Tibial artery (tissue), 4 donors: ENCODE results near the gene INPP5B.
"Not testable (repeated sequence)": the region's sequence is repeated elsewhere in the genome, so short reads cannot be mapped to it uniquely, and the experiment has no call there.

Experiments used
- DNase-seq, 2 donors: peaks; one replicate each; pipeline ENCODE4 v3.0.0-alpha.2; 2019
- H3K27ac ChIP-seq, 2 donors: fragments of 200-600 bp; sonication (generic) in 1 of 2; 1 replicate in 1 of 2; 2 replicates in 1 of 2; pipeline ENCODE4 v1.5.1; 2018 to 2019; ENCODE audit warnings: mild to moderate bottlenecking in 1 of 2
- H3K27me3 ChIP-seq, 2 donors: fragments of 200-600 bp; sonication (generic) in 1 of 2; one replicate each; pipeline versions ENCODE4 v1.5.1 to v1.6.0; 2016 to 2019
- H3K36me3 ChIP-seq, 3 donors: fragments of 200-600 bp; sonication (generic) in 2 of 3; one replicate each; pipeline ENCODE4 v1.5.1; 2016 to 2019; ENCODE audit warnings: mild to moderate bottlenecking in 2 of 3
- H3K4me1 ChIP-seq, 4 donors: fragments of 200-600 bp; sonication (generic) in 2 of 4; 1 replicate in 3 of 4; 2 replicates in 1 of 4; pipeline ENCODE4 v1.5.1; 2016 to 2019
- H3K4me3 ChIP-seq, 2 donors: fragments of 200-600 bp; sonication (generic) in 1 of 2; 1 replicate in 1 of 2; 2 replicates in 1 of 2; pipeline ENCODE4 v1.5.1; 2018 to 2019; ENCODE audit warnings: mild to moderate bottlenecking in 2 of 2
- H3K9me3 ChIP-seq, 3 donors: fragments of 200-600 bp; sonication (generic) in 1 of 3; one replicate each; pipeline ENCODE4 v1.5.1; 2016 to 2019
- CTCF ChIP-seq, 2 experiments: fragments of 200-600 bp in 1 of 2; fragments of 450-650 bp in 1 of 2; IDR thresholded peaks; one replicate each; pipeline ENCODE4 v1.5.1; 2017 to 2019; ENCODE audit warnings: antibody characterized with exemption in 2 of 2, mild to moderate bottlenecking in 1 of 2, moderate library complexity in 1 of 2
- intact Hi-C: fragments of 100-400 bp; cut with DNase I; formaldehyde crosslinking; loops from one replicate; pipeline ENCODE4 v1.15.0; 2023; ENCODE audit warnings: low total_unique reads

Gene INPP5B

GRCh38 chr1:37983546-37983945 is 36.7 kb upstream of the INPP5B start:
- Histone ChIP-seq H3K4me1 (peaks cover 0 to 9% (median 3%) of the 10 kb centered on the region in 4 donors), H3K4me3 (no peak overlapping the region), H3K27me3 (no peaks in the 10 kb centered on the region), H3K36me3 (peaks cover 83 to 91% (median 86%) of the 10 kb centered on the region in 3 donors), H3K27ac (no peak overlapping the region), H3K9me3 (no peaks in the 10 kb centered on the region)
- DNase-seq: no peak
- no peak for TF ChIP-seq CTCF (IDR thresholded peaks at IDR 0.05)
- intact Hi-C loops: no loop called here

GRCh38 chr1:37978541-37978940 is 31.7 kb upstream of the INPP5B start:
- H3K36me3 ChIP-seq: peaks cover 85 to 100% (median 94%) of the 10 kb centered on the region in 3 donors
- no peak overlapping the region for H3K27ac ChIP-seq
- TF ChIP-seq CTCF (IDR thresholded peaks at IDR 0.05): no peak
- H3K27me3 ChIP-seq: no peaks in the 10 kb centered on the region
- no peak for DNase-seq
- intact Hi-C loops: loop anchor here (10.0 kb wide), 1 partner anchor 94 kb away; no protein-coding TSS in a partner anchor
- H3K9me3 ChIP-seq: no peaks in the 10 kb centered on the region
- no peak overlapping the region for H3K4me3 ChIP-seq
- no peaks in the 10 kb centered on the region for H3K4me1 ChIP-seq

- H3K9me3 ChIP-seq, H3K27ac ChIP-seq, H3K4me3 ChIP-seq, H3K4me1 ChIP-seq, H3K27me3 ChIP-seq, DNase-seq: not testable (repeated sequence)
- intact Hi-C loops: loop anchor here (10.0 kb wide), 1 partner anchor 90 kb away; no protein-coding TSS in a partner anchor
- H3K36me3 ChIP-seq: peaks cover 69 to 87% (median 72%) of the 10 kb centered on the region in 3 donors
- TF ChIP-seq CTCF (IDR thresholded peaks at IDR 0.05): peak; percentile 55 to 57
Measured at GRCh38 chr1:37975083-37975482, 28.2 kb upstream of the INPP5B start.

- Histone ChIP-seq H3K27me3 (no peaks in the 10 kb centered on the region), H3K4me3 (no peak overlapping the region), H3K27ac (no peak overlapping the region), H3K9me3 (no peaks in the 10 kb centered on the region), H3K36me3 (peaks cover 66 to 87% (median 68%) of the 10 kb centered on the region in 3 donors), H3K4me1 (no peaks in the 10 kb centered on the region)
- intact Hi-C loops: loop anchor here (10.0 kb wide), 1 partner anchor 90 kb away; no protein-coding TSS in a partner anchor
- no peak for TF ChIP-seq CTCF (IDR thresholded peaks at IDR 0.05)
- DNase-seq: no peak
Measured at GRCh38 chr1:37974567-37974966, 27.7 kb upstream of the INPP5B start.

- H3K4me1 ChIP-seq, DNase-seq, H3K4me3 ChIP-seq, H3K27me3 ChIP-seq, H3K27ac ChIP-seq, H3K9me3 ChIP-seq: not testable (repeated sequence)
- intact Hi-C loops: loop anchor here (10.0 kb wide), 1 partner anchor 89 kb away; no protein-coding TSS in a partner anchor
- peaks cover 66 to 87% (median 68%) of the 10 kb centered on the region in 3 donors for H3K36me3 ChIP-seq
Measured at GRCh38 chr1:37973684-37974083, 26.8 kb upstream of the INPP5B start.

GRCh38 chr1:37965301-37965700 is 18.4 kb upstream of the INPP5B start:
- intact Hi-C loops: no loop called here

GRCh38 chr1:37964106-37964505 is 17.3 kb upstream of the INPP5B start:
- intact Hi-C loops, H3K4me1 ChIP-seq, H3K27me3 ChIP-seq, H3K27ac ChIP-seq, H3K4me3 ChIP-seq, DNase-seq, H3K9me3 ChIP-seq: not testable (repeated sequence)
- H3K36me3 ChIP-seq: peaks cover 55 to 85% (median 79%) of the 10 kb centered on the region in 3 donors

More at GRCh38 chr1:37965301-37965700, 18.4 kb upstream of the INPP5B start:
- no peaks in the 10 kb centered on the region for H3K9me3 ChIP-seq
- TF ChIP-seq CTCF (IDR thresholded peaks at IDR 0.05): no peak
- no peaks in the 10 kb centered on the region for H3K4me1 ChIP-seq
- no peak overlapping the region for H3K4me3 ChIP-seq
- DNase-seq: no peak
- no peak overlapping the region for H3K27ac ChIP-seq
- H3K36me3 ChIP-seq: peaks cover 53 to 85% (median 73%) of the 10 kb centered on the region in 3 donors
- no peaks in the 10 kb centered on the region for H3K27me3 ChIP-seq
